H9 (cell line): ENCODE results near the gene AKAP9. TPM values are rescaled to one million over a fixed set of nuclear protein-coding genes. Genes with fewer than 3 reads are reported as not detected.

Experiments
- DNase-seq: peaks from one replicate; pipeline ENCODE4 v3.0.0-alpha.2; 2017
- H2AFZ ChIP-seq: one replicate; pipeline ENCODE4 v1.6.1; 2013; ENCODE audit warnings: mild to moderate bottlenecking, low read length, control low read depth, moderate library complexity
- H2AK5ac ChIP-seq: 2 replicates; pipeline ENCODE4 v1.6.1; 2013; ENCODE audit warnings: low read length, control low read depth, mixed read lengths; ENCODE audit not compliant: insufficient read length
- H2BK120ac ChIP-seq: one replicate; pipeline ENCODE4 v1.6.1; 2013; ENCODE audit warnings: low read depth, mild to moderate bottlenecking, low read length, control low read depth, inconsistent platforms; ENCODE audit not compliant: poor library complexity, severe bottlenecking
- H2BK12ac ChIP-seq: 2 replicates; pipeline ENCODE4 v1.6.1; 2013; ENCODE audit warnings: low read length, control low read depth, mixed read lengths, low read depth; ENCODE audit not compliant: insufficient read length
- H2BK15ac ChIP-seq: 2 replicates; pipeline ENCODE4 v1.6.1; 2013; ENCODE audit warnings: low read depth, low read length, control low read depth
- H2BK20ac ChIP-seq: one replicate; pipeline ENCODE4 v1.6.1; 2013; ENCODE audit warnings: low read depth, mild to moderate bottlenecking, low read length, control low read depth, inconsistent platforms; ENCODE audit not compliant: poor library complexity, severe bottlenecking
- H2BK5ac ChIP-seq: 2 replicates; pipeline ENCODE4 v1.6.1; 2013; ENCODE audit warnings: low read length, control low read depth, mixed read lengths; ENCODE audit not compliant: insufficient read length
- H3K14ac ChIP-seq: 2 replicates; pipeline ENCODE4 v1.6.1; 2013; ENCODE audit warnings: low read length, control low read depth; ENCODE audit not compliant: insufficient read depth
- H3K18ac ChIP-seq: 2 replicates; pipeline ENCODE4 v1.6.1; 2013; ENCODE audit warnings: low read depth, mild to moderate bottlenecking, mixed read lengths, low read length, control low read depth; ENCODE audit not compliant: insufficient read length
- H3K23ac ChIP-seq: 2 replicates; pipeline ENCODE4 v1.6.1; 2013; ENCODE audit warnings: low read length, control low read depth, mixed read lengths, low read depth; ENCODE audit not compliant: insufficient read length
- H3K23me2 ChIP-seq: 2 replicates; pipeline ENCODE4 v1.6.1; 2013; ENCODE audit warnings: low read depth, mild to moderate bottlenecking, mixed read lengths, low read length, control low read depth; ENCODE audit not compliant: insufficient read length, poor library complexity, severe bottlenecking
- H3K27ac ChIP-seq: 2 replicates; pipeline ENCODE4 v1.5.1; 2013; ENCODE audit warnings: low read length, control low read depth, mixed read lengths, low read depth; ENCODE audit not compliant: insufficient read length
- H3K27me3 ChIP-seq: 2 replicates; pipeline ENCODE4 v1.6.1; 2013; ENCODE audit warnings: low read length, control low read depth, inconsistent platforms; ENCODE audit not compliant: insufficient read depth
- H3K4ac ChIP-seq: 2 replicates; pipeline ENCODE4 v1.6.1; 2013; ENCODE audit warnings: low read depth, mild to moderate bottlenecking, control low read depth, inconsistent platforms, low read length, moderate library complexity
- H3K4me1 ChIP-seq: 2 replicates; pipeline ENCODE4 v1.6.1; 2013; ENCODE audit warnings: low read length, control low read depth, inconsistent platforms; ENCODE audit not compliant: insufficient read depth
- H3K4me2 ChIP-seq: 2 replicates; pipeline ENCODE4 v1.6.1; 2013; ENCODE audit warnings: low read length, control low read depth, mixed read lengths; ENCODE audit not compliant: insufficient read length, insufficient read depth
- H3K56ac ChIP-seq: 2 replicates; pipeline ENCODE4 v1.6.1; 2013; ENCODE audit warnings: low read depth, mild to moderate bottlenecking, mixed read lengths, low read length, control low read depth; ENCODE audit not compliant: insufficient read length
- H3K79me1 ChIP-seq: 2 replicates; pipeline ENCODE4 v1.6.1; 2013; ENCODE audit warnings: low read depth, mild to moderate bottlenecking, moderate library complexity, low read length, control low read depth, inconsistent platforms; ENCODE audit not compliant: insufficient read depth, poor library complexity, severe bottlenecking
- H3K79me2 ChIP-seq: 2 replicates; pipeline ENCODE4 v1.6.1; 2013; ENCODE audit warnings: low read length, control low read depth, inconsistent platforms; ENCODE audit not compliant: insufficient read depth
- H3K9ac ChIP-seq: 2 replicates; pipeline ENCODE4 v1.6.1; 2013; ENCODE audit warnings: low read length, control low read depth, mixed read lengths; ENCODE audit not compliant: insufficient read length; ENCODE audit errors: extremely low read depth
- H3K9me3 ChIP-seq: one replicate; pipeline ENCODE4 v1.6.1; 2013; ENCODE audit warnings: low read depth, low read length, inconsistent platforms; ENCODE audit not compliant: control insufficient read depth
- H3T11ph ChIP-seq: one replicate; pipeline ENCODE4 v1.6.1; 2013; ENCODE audit warnings: mild to moderate bottlenecking, low read length, control low read depth, inconsistent platforms
- H4K20me1 ChIP-seq: one replicate; pipeline ENCODE4 v1.6.1; 2013; ENCODE audit not compliant: control insufficient read depth, insufficient read length, insufficient read depth
- H4K5ac ChIP-seq: 2 replicates; pipeline ENCODE4 v1.6.1; 2013; ENCODE audit warnings: low read depth, mild to moderate bottlenecking, mixed read lengths, low read length, control low read depth; ENCODE audit not compliant: insufficient read length
- H4K8ac ChIP-seq: replicated peaks from 2 replicates; pipeline ENCODE4 v1.6.1; 2013; ENCODE audit warnings: low read length, control low read depth, mixed read lengths, low read depth; ENCODE audit not compliant: insufficient read length
- H4K91ac ChIP-seq: 2 replicates; pipeline ENCODE4 v1.6.1; 2013; ENCODE audit warnings: low read depth, mild to moderate bottlenecking, moderate library complexity, mixed read lengths, low read length, control low read depth; ENCODE audit not compliant: insufficient read length
- H3K27ac Mint-ChIP-seq, 3 experiments: 2 replicates in 2 of 3; 3 replicates in 1 of 3; pipeline ENCODE4 v1.8.0; 2020 to 2021; ENCODE audit warnings: mixed read lengths in 3 of 3, mild to moderate bottlenecking in 1 of 3, moderate library complexity in 1 of 3
- H3K27me3 Mint-ChIP-seq: 2 replicates; pipeline ENCODE4 v1.8.0; 2021; ENCODE audit warnings: low read depth, mild to moderate bottlenecking, moderate library complexity, mixed read lengths
- H3K36me3 Mint-ChIP-seq, 3 experiments: 2 replicates in 2 of 3; 3 replicates in 1 of 3; pipeline ENCODE4 v1.8.0; 2020 to 2021; ENCODE audit warnings: low read depth in 3 of 3, mixed read lengths in 3 of 3; ENCODE audit not compliant: insufficient read depth in 1 of 3
- H3K4me1 Mint-ChIP-seq, 2 experiments: 2 replicates each; pipeline ENCODE4 v1.8.0; 2020; ENCODE audit warnings: mixed read lengths in 2 of 2
- H3K4me3 Mint-ChIP-seq, 2 experiments: 2 replicates in 1 of 2; 3 replicates in 1 of 2; pipeline ENCODE4 v1.8.0; 2020 to 2021; ENCODE audit warnings: mild to moderate bottlenecking in 2 of 2, mixed read lengths in 2 of 2, moderate library complexity in 1 of 2
- H3K9me3 Mint-ChIP-seq, 2 experiments: 2 replicates in 1 of 2; 3 replicates in 1 of 2; pipeline ENCODE4 v1.8.0; 2020; ENCODE audit warnings: mild to moderate bottlenecking in 2 of 2, mixed read lengths in 2 of 2, moderate library complexity in 1 of 2
- CTCF ChIP-seq: fragments of 200-600 bp; sonication (generic); conservative IDR thresholded peaks from 3 replicates; pipeline ENCODE4 v1.8.0; 2021; ENCODE audit warnings: antibody characterized with exemption, mild to moderate bottlenecking
- WGBS: extraction: QIAGEN DNeasy Blood & Tissue Kit; methylation state at CpG from one replicate; pipeline ENCODE4 v1.1.7; 2013; ENCODE audit warnings: missing lambda C conversion rate, low lambda C conversion rate, mixed read lengths; ENCODE audit not compliant: insufficient read length; ENCODE audit errors: extremely low coverage; 5-methylcytosine and 5-hydroxymethylcytosine counted together
- total RNA-seq: library from RNA; stranded (reverse); gene quantifications from 2 replicates; pipeline ENCODE4 v1.2.1, GENCODE V29; 2021

The AKAP9 gene
- total RNA-seq, 1 experiment from 2014 or later = 22.4 TPM

- H4K91ac ChIP-seq = no peak overlapping the region
- no peaks in the 10 kb centered on the region for H4K20me1 ChIP-seq
- no peaks in the 10 kb centered on the region for H3K9me3 Mint-ChIP-seq
- no peak overlapping the region for H3K56ac ChIP-seq
- no peaks in the 10 kb centered on the region for H3K27me3 ChIP-seq
- H3K18ac ChIP-seq = no peak overlapping the region
- H3K79me1 ChIP-seq = no peaks in the 10 kb centered on the region
- no peak overlapping the region for H3T11ph ChIP-seq
- H3K4me1 Mint-ChIP-seq = peaks cover 19 to 27% of the 10 kb centered on the region in 2 experiments
- no peaks in the 10 kb centered on the region for H3K9me3 ChIP-seq
- no peaks in the 10 kb centered on the region for H3K27me3 Mint-ChIP-seq
- no peak overlapping the region for H2BK20ac ChIP-seq
- H3K4ac ChIP-seq = no peak overlapping the region
- H2BK120ac ChIP-seq = no peak overlapping the region
- WGBS = no CpG with 5 or more reads among the region's 15 CpGs
- no peak overlapping the region for H2BK15ac ChIP-seq
- no peak overlapping the region for H4K8ac ChIP-seq
- H3K4me2 ChIP-seq = peak overlapping the region; percentile 89
- peaks cover 15 to 32% (median 21%) of the 10 kb centered on the region in 3 experiments; a peak in 6 of 7 replicates for H3K36me3 Mint-ChIP-seq
- H3K79me2 ChIP-seq = peaks cover 28% of the 10 kb centered on the region; the same call in 1 of the 2 replicates
- no peak overlapping the region for H3K14ac ChIP-seq
- peak overlapping the region; percentile 98 for H3K4me3 Mint-ChIP-seq
- H3K9ac ChIP-seq = peak overlapping the region; percentile 23
- no peak overlapping the region for H2BK5ac ChIP-seq
- peak overlapping the region; percentile 53 to 96 (median 80) for H3K27ac Mint-ChIP-seq
- H3K23me2 ChIP-seq = no peaks in the 10 kb centered on the region
- H3K4me1 ChIP-seq = no peaks in the 10 kb centered on the region; the same call in 1 of the 2 replicates
- H4K5ac ChIP-seq = no peak overlapping the region
- no peak for DNase-seq
- H3K23ac ChIP-seq = no peak overlapping the region
- no peak for TF ChIP-seq CTCF
- H2AK5ac ChIP-seq = no peak overlapping the region
- no peak overlapping the region for H2BK12ac ChIP-seq
- H3K27ac ChIP-seq = no peak overlapping the region
- no peak overlapping the region for H2AFZ ChIP-seq
Observed at GRCh38 chr7:92133133-92133736, 192.6 kb downstream of the AKAP9 start.
